ENCODE results near the gene ALLC.

ALLC gene

DNA sequence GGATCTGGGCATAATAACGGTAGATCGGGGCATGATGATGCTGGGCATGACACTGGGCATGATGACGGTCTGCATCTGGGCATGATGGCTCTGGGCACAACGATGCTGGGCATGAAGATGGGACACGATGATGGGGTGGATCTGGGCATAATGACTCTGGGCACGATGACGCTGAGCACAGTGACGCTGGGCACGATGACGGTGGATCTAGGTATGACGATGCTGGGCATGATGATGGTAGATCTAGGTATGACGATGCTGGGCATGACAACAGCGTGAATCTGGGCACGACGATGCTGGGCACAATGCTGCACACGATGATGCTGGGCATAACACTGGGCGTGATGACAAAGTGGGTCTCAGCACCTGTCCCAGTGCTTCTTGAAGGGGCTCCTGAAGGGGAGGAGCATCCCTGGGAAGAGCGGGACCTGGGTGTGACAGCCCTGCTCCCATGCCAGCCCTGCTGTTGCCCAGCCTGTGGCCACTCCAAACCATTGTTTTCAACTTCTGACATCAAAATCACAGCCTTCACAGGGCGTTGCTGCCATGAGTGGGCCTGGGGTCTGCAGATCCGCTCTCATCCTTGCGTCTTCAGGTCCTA is 30.4 kb upstream of the ALLC start:
- TF ChIP-seq, protein P1, sequence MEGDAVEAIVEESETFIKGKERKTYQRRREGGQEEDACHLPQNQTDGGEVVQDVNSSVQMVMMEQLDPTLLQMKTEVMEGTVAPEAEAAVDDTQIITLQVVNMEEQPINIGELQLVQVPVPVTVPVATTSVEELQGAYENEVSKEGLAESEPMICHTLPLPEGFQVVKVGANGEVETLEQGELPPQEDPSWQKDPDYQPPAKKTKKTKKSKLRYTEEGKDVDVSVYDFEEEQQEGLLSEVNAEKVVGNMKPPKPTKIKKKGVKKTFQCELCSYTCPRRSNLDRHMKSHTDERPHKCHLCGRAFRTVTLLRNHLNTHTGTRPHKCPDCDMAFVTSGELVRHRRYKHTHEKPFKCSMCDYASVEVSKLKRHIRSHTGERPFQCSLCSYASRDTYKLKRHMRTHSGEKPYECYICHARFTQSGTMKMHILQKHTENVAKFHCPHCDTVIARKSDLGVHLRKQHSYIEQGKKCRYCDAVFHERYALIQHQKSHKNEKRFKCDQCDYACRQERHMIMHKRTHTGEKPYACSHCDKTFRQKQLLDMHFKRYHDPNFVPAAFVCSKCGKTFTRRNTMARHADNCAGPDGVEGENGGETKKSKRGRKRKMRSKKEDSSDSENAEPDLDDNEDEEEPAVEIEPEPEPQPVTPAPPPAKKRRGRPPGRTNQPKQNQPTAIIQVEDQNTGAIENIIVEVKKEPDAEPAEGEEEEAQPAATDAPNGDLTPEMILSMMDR (conservative IDR thresholded peaks at IDR 0.05; ENCODE audit: control insufficient read depth, insufficient read depth, low read depth, low read length), result no peak
- DNase-seq (ENCODE audit: low read depth), result no peak
- H3K4me3 ChIP-seq (ENCODE audit: control insufficient read depth, low read depth, low read length), result no peak overlapping the region

DNA sequence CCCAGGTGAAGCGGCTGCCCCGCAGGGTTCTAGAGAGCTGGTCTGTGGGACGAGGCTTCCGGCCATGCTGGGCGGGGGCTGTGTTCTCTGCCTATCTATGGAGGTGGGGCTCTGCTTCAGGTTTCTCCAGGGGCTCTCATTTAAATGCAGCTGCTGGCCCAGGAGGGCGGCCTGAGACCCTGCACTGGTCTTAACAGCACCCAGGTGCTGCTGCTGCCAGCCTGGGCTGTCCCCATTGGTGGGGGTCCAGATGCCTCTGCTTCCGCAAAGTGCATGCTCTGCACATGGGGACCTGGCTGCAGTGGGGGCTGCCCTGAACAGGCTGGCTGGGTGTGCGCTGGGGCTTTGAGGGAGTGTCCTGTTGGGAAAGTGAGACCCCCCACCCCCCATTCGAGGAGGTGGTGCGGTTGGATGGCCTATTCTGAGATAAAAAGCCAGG is 29.7 kb upstream of the ALLC start:
- TF ChIP-seq, protein P1 (conservative IDR thresholded peaks at IDR 0.05; ENCODE audit: control insufficient read depth, insufficient read depth, low read depth, low read length), result no peak
- no peak for DNase-seq (ENCODE audit: low read depth)

DNA sequence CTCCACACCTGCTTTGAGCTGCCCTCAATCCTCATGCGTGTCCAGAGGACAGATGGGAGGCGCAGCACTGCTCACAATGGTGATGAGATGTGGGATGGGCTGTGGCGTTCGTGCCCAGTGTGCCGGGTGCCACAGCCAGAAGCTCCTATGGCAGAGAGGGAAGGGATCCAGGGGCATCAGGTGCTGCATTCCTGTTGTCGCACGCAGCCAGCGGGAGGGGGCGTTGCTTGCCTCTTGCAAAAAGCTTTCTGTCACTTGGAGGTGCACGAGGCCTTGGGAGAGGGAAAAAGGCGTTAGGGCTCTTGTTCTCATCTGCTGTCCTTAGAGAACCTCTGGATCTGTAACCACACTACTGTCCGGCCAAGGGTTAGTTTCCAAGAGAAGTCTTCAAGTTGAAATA is 29.2 kb upstream of the ALLC start:
- H3K4me3 ChIP-seq (ENCODE audit: control insufficient read depth, low read depth, low read length), result no peak overlapping the region
- TF ChIP-seq, protein P1 (conservative IDR thresholded peaks at IDR 0.05; ENCODE audit: control insufficient read depth, insufficient read depth, low read depth, low read length), result no peak
- DNase-seq (ENCODE audit: low read depth), result no peak

More for the DNA sequence above, 29.7 kb upstream of the ALLC start:
- no peak overlapping the region for H3K4me3 ChIP-seq (ENCODE audit: control insufficient read depth, low read depth, low read length)

DNA sequence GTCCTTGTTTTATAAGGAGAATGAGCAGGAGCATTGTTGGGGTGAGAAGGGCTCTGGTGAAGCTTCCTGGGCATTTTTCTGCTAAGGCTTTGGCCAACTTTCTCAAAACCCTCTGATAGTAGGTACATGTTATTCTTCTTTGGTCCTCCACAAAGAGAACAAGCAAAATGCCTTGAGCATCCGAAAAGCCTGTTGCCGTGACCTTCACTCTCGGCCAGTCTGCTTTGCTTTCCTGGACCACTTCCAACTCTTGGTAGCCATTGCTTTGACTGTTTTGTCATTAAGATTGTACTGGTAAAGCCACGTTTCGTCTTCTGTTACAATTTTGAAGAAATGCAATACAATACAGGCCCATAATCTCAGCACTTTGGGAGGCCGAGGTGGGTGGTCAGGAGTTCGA is 27.4 kb upstream of the ALLC start:
- TF ChIP-seq, protein P1 (conservative IDR thresholded peaks at IDR 0.05; ENCODE audit: control insufficient read depth, insufficient read depth, low read depth, low read length), result no peak
- DNase-seq (ENCODE audit: low read depth), result no peak
- H3K4me3 ChIP-seq (ENCODE audit: control insufficient read depth, low read depth, low read length), result no peak overlapping the region

DNA sequence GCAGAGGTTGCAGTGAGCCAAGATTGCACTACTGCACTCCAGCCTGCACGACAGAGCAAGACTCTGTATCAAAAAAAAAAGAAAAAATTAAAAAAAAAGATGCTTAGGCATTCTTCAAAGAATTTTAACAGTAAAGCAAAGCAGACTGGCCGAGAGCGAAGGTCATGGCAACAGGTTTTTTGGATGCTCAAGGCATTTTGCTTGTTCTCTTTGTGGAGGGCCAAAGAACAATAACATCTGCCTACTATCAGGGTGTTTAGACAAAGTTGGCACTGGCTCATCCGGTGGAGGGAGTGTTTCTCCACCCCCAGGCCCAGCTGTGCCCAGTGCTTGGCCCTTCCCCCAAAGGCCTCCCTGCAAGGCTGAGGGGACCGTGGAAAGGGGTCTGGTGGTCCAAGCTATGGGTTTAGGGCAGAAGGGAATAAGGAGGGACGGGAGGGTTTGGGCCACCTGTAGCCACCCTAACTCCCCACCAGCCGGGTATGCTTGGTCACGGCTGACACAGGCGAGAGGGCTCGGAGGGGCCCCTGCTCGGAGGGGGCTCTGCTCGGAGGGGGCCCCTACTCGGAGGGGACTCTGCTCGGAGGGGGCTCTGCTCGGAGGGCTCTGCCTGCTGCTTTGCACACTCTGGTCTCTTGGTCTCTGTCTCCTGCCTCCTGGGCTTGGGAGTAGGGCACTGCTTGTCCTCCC is 26.7 kb upstream of the ALLC start:
- no peak overlapping the region for H3K4me3 ChIP-seq (ENCODE audit: control insufficient read depth, low read depth, low read length)
- no peak for DNase-seq (ENCODE audit: low read depth)
- TF ChIP-seq, protein P1 (conservative IDR thresholded peaks at IDR 0.05; ENCODE audit: control insufficient read depth, insufficient read depth, low read depth, low read length), result no peak

DNA sequence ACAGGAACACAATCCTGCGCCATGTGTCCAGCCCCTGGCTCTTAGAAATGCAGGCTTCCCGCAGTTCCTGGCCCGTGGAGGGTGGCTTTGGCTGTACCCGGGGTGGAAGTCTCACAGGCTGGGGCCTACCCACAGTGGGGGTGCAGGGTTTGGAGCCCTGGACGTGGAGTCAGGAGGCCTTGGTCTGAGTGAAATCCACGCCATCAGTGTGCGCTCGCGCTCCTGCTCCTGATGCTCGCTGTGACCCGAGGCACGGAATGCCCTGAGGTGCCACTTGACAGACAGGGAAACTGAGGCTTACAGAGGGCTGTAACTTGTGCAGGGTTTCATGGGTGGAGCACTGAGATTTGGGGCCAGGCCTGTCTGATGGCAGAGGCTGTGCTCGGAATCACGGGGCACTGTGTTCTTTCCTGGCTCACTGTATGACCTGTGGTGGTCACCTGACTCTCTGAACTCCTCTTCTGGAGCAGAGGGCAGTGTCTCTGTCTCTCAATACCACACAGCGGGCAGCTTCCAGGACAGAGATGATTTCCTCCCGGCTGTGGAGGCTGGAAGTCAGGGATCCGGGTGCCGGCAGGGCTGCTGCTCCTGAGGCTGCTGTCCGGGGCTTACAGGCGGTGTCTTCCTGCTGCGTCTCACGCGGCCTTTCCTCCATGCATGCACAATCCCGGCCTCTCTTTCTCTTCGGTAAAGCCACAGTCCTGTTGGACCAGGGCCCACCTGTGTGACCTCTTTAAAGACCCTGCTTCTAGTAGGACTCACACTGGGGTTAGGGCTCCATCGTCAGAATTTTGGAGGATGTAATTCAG is 25.9 kb upstream of the ALLC start:
- TF ChIP-seq, protein P1 (conservative IDR thresholded peaks at IDR 0.05; ENCODE audit: control insufficient read depth, insufficient read depth, low read depth, low read length), result no peak
- DNase-seq (ENCODE audit: low read depth), result no peak
- no peak overlapping the region for H3K4me3 ChIP-seq (ENCODE audit: control insufficient read depth, low read depth, low read length)
